Pulmonary artery endothelial cell (primary cell): ENCODE results near the gene IQGAP1. TPM values are rescaled to one million over a fixed set of nuclear protein-coding genes. Genes with fewer than 3 reads are reported as not detected.

Experiments
- DNase-seq: peaks from one replicate; pipeline ENCODE4 v3.0.0-alpha.2; 2011; ENCODE audit warnings: low read depth, low spot score
- total RNA-seq: library from RNA; depleted of rRNA; stranded (reverse); fragments of >200 nt; gene quantifications from 2 replicates; pipeline ENCODE4 v1.2.3, GENCODE V29; 2014

Gene IQGAP1
- total RNA-seq, 1 donor from 2014 or later: 197 TPM

- DNase-seq: no peak
These were observed 141.6 kb downstream of the IQGAP1 start, which contains the start of gene CRTC3 for GRCh38 chr15:90529371-90530249. CRTC3 (plus strand) TSS chr15:90529923; CDS start chr15:90530072, 149 bp downstream.

GRCh38 chr15:90530250-90531051, 142.4 kb downstream of the IQGAP1 start:
- DNase-seq: no peak

- DNase-seq: no peak
These were observed 143.1 kb downstream of the IQGAP1 start for GRCh38 chr15:90531147-90531546.

DNA sequence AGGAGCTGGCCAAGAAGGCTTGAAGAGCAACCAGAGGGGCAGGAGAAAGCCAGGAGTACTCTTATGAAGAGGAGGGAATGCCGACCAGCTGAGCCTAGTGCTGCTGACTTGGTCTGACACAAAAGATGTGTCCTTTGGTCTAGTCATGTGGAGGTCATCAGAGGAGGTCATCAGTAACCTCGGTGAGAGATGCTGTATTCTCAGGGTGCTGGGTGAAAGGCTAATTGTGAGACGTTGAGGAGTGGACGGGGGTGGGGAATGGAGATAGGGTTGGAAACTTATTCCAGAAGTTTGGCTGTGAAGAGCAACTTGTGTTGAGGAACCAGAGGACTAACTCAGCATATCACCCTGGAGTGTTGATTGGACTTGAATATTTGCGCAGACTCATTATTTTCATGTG, 147.2 kb downstream of the IQGAP1 start:
- DNase-seq: no peak

- DNase-seq: no peak
These were observed 151.7 kb downstream of the IQGAP1 start for GRCh38 chr15:90539789-90540188.

GRCh38 chr15:90540768-90541167, 152.7 kb downstream of the IQGAP1 start:
- DNase-seq: no peak

- DNase-seq: no peak
These were observed 157.1 kb downstream of the IQGAP1 start for GRCh38 chr15:90545095-90545494.

GRCh38 chr15:90547540-90547939, 159.5 kb downstream of the IQGAP1 start:
- DNase-seq: no peak

- no peak for DNase-seq
These were observed 162.9 kb downstream of the IQGAP1 start for GRCh38 chr15:90550919-90551318.

Other genes starting within 250 kb of the IQGAP1 start
- gene SEMA4B, start 186.9 kb upstream of the IQGAP1 start, total RNA-seq: 12.5 and 15.9 TPM in 2 replicates
- 33.4 and 44.6 TPM in 2 replicates for gene CIB1, start 154.3 kb upstream of the IQGAP1 start, total RNA-seq
- gene GDPGP1, start 154.0 kb upstream of the IQGAP1 start, total RNA-seq: 7.3 and 10.2 TPM in 2 replicates
- gene TTLL13, start 138.7 kb upstream of the IQGAP1 start, total RNA-seq: 0.04 TPM in 1 of 2 replicates, not detected in the other
- gene NGRN, start 122.6 kb upstream of the IQGAP1 start, total RNA-seq: 53.4 and 87.3 TPM in 2 replicates
- 0.92 and 1.1 TPM in 2 replicates for gene ZNF774, start 36.0 kb upstream of the IQGAP1 start, total RNA-seq
- 8.1 and 8.6 TPM in 2 replicates for gene CRTC3, start 141.7 kb downstream of the IQGAP1 start, total RNA-seq